SK-N-SH treated with all-trans-retinoic acid at 6 μM for 48 hours (cell line): ENCODE measurements around the gene IL4R.
A peak's percentile ranks its signal among the peaks of the same experiment; 100 is the strongest.

Source experiments
- ATAC-seq: fragments of 200-7000 bp; cut with Tn5 transposase; 3 replicates; pipeline ENCODE4 v1.9.1; 2020; ENCODE audit warnings: mild to moderate bottlenecking, moderate library complexity
- ARNTL ChIP-seq: fragments of 450-650 bp; formaldehyde crosslinking; IDR thresholded peaks from 2 replicates; pipeline ENCODE4 v1.5.0; 2020; ENCODE audit warnings: low read depth, mild to moderate bottlenecking, moderate library complexity, borderline replicate concordance
- BACH2 ChIP-seq: fragments of 250-450 bp; sonication (Bioruptor Pico); IDR thresholded peaks from 2 replicates; pipeline ENCODE4 v1.9.0; 2021; ENCODE audit warnings: mild to moderate bottlenecking, borderline replicate concordance
- CREB5 ChIP-seq: fragments of 250-450 bp; sonication (Bioruptor Pico); IDR thresholded peaks from 2 replicates; pipeline ENCODE4 v1.5.1; 2020; ENCODE audit warnings: low read depth, mild to moderate bottlenecking, moderate library complexity
- CSDC2 ChIP-seq: fragments of 250-450 bp; sonication (Bioruptor Pico); IDR thresholded peaks from 2 replicates; pipeline ENCODE4 v1.5.0; 2020; ENCODE audit warnings: mild to moderate bottlenecking, moderate library complexity
- CSRNP3 ChIP-seq: fragments of 250-450 bp; sonication (Bioruptor Pico); IDR thresholded peaks from 2 replicates; pipeline ENCODE4 v1.5.1; 2021; ENCODE audit warnings: mild to moderate bottlenecking, moderate library complexity
- ESRRG ChIP-seq: fragments of 250-450 bp; sonication (Bioruptor Pico); IDR thresholded peaks from 2 replicates; pipeline ENCODE4 v1.6.1; 2021; ENCODE audit warnings: mild to moderate bottlenecking
- GLIS3 ChIP-seq: fragments of 250-450 bp; sonication (Bioruptor Pico); IDR thresholded peaks from 2 replicates; pipeline ENCODE4 v1.5.0; 2020; ENCODE audit warnings: mild to moderate bottlenecking, moderate library complexity
- ISL1 ChIP-seq: fragments of 250-450 bp; sonication (Bioruptor Pico); IDR thresholded peaks from 2 replicates; pipeline ENCODE4 v2.1.2; 2022; ENCODE audit warnings: mild to moderate bottlenecking, moderate library complexity
- OSR1 ChIP-seq: fragments of 250-450 bp; sonication (Bioruptor Pico); IDR thresholded peaks from 2 replicates; pipeline ENCODE4 v1.8.0; 2022; ENCODE audit warnings: moderate library complexity, mild to moderate bottlenecking, inconsistent platforms
- PATZ1 ChIP-seq: fragments of 250-450 bp; sonication (Bioruptor Pico); IDR thresholded peaks from 2 replicates; pipeline ENCODE4 v1.8.0; 2020; ENCODE audit warnings: mild to moderate bottlenecking, moderate library complexity, borderline replicate concordance
- POU6F1 ChIP-seq: fragments of 250-450 bp; sonication (Bioruptor Pico); IDR thresholded peaks from 2 replicates; pipeline ENCODE4 v1.8.0; 2021; ENCODE audit warnings: low read depth, mild to moderate bottlenecking, moderate library complexity, borderline replicate concordance
- PPARA ChIP-seq: fragments of 250-450 bp; sonication (Bioruptor Pico); IDR thresholded peaks from 2 replicates; pipeline ENCODE4 v1.5.0; 2020; ENCODE audit warnings: mild to moderate bottlenecking, borderline replicate concordance
- RARB ChIP-seq: fragments of 250-450 bp; sonication (Bioruptor Pico); IDR thresholded peaks from 2 replicates; pipeline ENCODE4 v1.8.0; 2021; ENCODE audit warnings: mild to moderate bottlenecking, moderate library complexity
- SNAI2 ChIP-seq: fragments of 250-450 bp; sonication (Bioruptor Pico); IDR thresholded peaks from 2 replicates; pipeline ENCODE4 v1.5.0; 2020; ENCODE audit warnings: mild to moderate bottlenecking, moderate library complexity
- TCF4 ChIP-seq: fragments of 250-450 bp; sonication (Bioruptor Pico); IDR thresholded peaks from 2 replicates; pipeline ENCODE4 v1.8.0; 2021; ENCODE audit warnings: mild to moderate bottlenecking, moderate library complexity, borderline replicate concordance
- TOX ChIP-seq: fragments of 250-450 bp; sonication (Bioruptor Pico); IDR thresholded peaks from 2 replicates; pipeline ENCODE4 v1.8.0; 2021; ENCODE audit warnings: mild to moderate bottlenecking, moderate library complexity, borderline replicate concordance
- TSHZ2 ChIP-seq: fragments of 250-450 bp; sonication (Bioruptor Pico); IDR thresholded peaks from 2 replicates; pipeline ENCODE4 v1.5.0; 2020; ENCODE audit warnings: mild to moderate bottlenecking, moderate library complexity
- ZC3H10 ChIP-seq: fragments of 250-450 bp; sonication (Bioruptor Pico); IDR thresholded peaks from 2 replicates; pipeline ENCODE4 v1.5.1; 2021; ENCODE audit warnings: mild to moderate bottlenecking, moderate library complexity
- ZFP3 ChIP-seq: fragments of 250-450 bp; sonication (Bioruptor Pico); IDR thresholded peaks from 2 replicates; pipeline ENCODE4 v1.5.0; 2020; ENCODE audit warnings: mild to moderate bottlenecking, moderate library complexity
- ZFP30 ChIP-seq: fragments of 450-650 bp; formaldehyde crosslinking; IDR thresholded peaks from 2 replicates; pipeline ENCODE4 v1.5.0; 2022; ENCODE audit warnings: mild to moderate bottlenecking, moderate library complexity
- ZNF565 ChIP-seq: fragments of 450-650 bp; formaldehyde crosslinking; conservative IDR thresholded peaks from 2 replicates; pipeline ENCODE4 v1.5.0; 2020; ENCODE audit warnings: low read depth, mild to moderate bottlenecking, moderate library complexity
- ZNF70 ChIP-seq: fragments of 450-650 bp; formaldehyde crosslinking; IDR thresholded peaks from 2 replicates; pipeline ENCODE4 v1.5.0; 2020; ENCODE audit warnings: mild to moderate bottlenecking, moderate library complexity
- ZNF8 ChIP-seq: fragments of 450-650 bp; formaldehyde crosslinking; IDR thresholded peaks from 2 replicates; pipeline ENCODE4 v1.5.0; 2020; ENCODE audit warnings: mild to moderate bottlenecking, moderate library complexity

Gene IL4R

GRCh38 chr16:27334192-27334764 is 20.5 kb downstream of the IL4R start:
- TF ChIP-seq TSHZ2 (CRISPR knock-in tag) (no peak), GLIS3 (CRISPR knock-in tag) (no peak), OSR1 (CRISPR knock-in tag) (no peak)
- no peak for ATAC-seq

GRCh38 chr16:27334838-27335237 is 21.1 kb downstream of the IL4R start:
- no peak for TF ChIP-seq SNAI2 (CRISPR knock-in tag)
- no peak for TF ChIP-seq CSDC2
- peak; percentile 20; the same call in 2 of the 3 replicates for ATAC-seq

GRCh38 chr16:27335349-27336053 is 21.7 kb downstream of the IL4R start:
- peak; percentile 85 for ATAC-seq
- no peak for TF ChIP-seq PPARA (CRISPR knock-in tag)
- no peak for TF ChIP-seq ZNF565
- peak; percentile 87; the same call in 1 of the 2 replicates for TF ChIP-seq SNAI2 (CRISPR knock-in tag)
- no peak for TF ChIP-seq RARB (CRISPR knock-in tag)
- TF ChIP-seq BACH2 (CRISPR knock-in tag): no peak
- TF ChIP-seq ZFP30 (CRISPR knock-in tag): no peak
- TF ChIP-seq TSHZ2 (CRISPR knock-in tag): peak; percentile 86
- TF ChIP-seq ZFP3 (CRISPR knock-in tag): peak; percentile 65; the same call in 1 of the 2 replicates
- TF ChIP-seq ZNF70 (CRISPR knock-in tag): no peak
- peak; percentile 91 for TF ChIP-seq GLIS3 (CRISPR knock-in tag)
- no peak for TF ChIP-seq TOX
- TF ChIP-seq ESRRG (CRISPR knock-in tag): peak; percentile 84; the same call in 1 of the 2 replicates
- no peak for TF ChIP-seq CSDC2
- TF ChIP-seq ZC3H10 (CRISPR knock-in tag): no peak
- TF ChIP-seq PATZ1 (CRISPR knock-in tag): peak; percentile 81; the same call in 1 of the 2 replicates
- TF ChIP-seq ISL1: peak; percentile 99
- TF ChIP-seq ZNF8 (CRISPR knock-in tag): no peak
- no peak for TF ChIP-seq OSR1 (CRISPR knock-in tag)
- TF ChIP-seq ARNTL (CRISPR knock-in tag): no peak
- TF ChIP-seq CREB5 (CRISPR knock-in tag): peak; percentile 98
- TF ChIP-seq CSRNP3: peak; percentile 86; the same call in 1 of the 2 replicates
- TF ChIP-seq POU6F1 (CRISPR knock-in tag): peak; percentile 89; the same call in 1 of the 2 replicates
- TF ChIP-seq TCF4 (CRISPR knock-in tag): peak; percentile 61; the same call in 1 of the 2 replicates
- TF ChIP-seq, all 23 proteins: peak for 11
